GM19468 (cell line): ENCODE data around the gene FRAS1.
"Not testable (repeated sequence)": the region's sequence is repeated elsewhere in the genome, so short reads cannot be mapped to it uniquely, and the experiment has no call there.

ENCODE experiments used
- ATAC-seq: cut with Tn5 transposase; IDR thresholded peaks from one replicate; pipeline ENCODE4 v1.9.1; 2021; ENCODE audit warnings: mild to moderate bottlenecking, moderate library complexity, moderate number of reproducible peaks; ENCODE audit not compliant: unreplicated experiment; ENCODE audit errors: extremely low read depth

FRAS1 gene

DNA sequence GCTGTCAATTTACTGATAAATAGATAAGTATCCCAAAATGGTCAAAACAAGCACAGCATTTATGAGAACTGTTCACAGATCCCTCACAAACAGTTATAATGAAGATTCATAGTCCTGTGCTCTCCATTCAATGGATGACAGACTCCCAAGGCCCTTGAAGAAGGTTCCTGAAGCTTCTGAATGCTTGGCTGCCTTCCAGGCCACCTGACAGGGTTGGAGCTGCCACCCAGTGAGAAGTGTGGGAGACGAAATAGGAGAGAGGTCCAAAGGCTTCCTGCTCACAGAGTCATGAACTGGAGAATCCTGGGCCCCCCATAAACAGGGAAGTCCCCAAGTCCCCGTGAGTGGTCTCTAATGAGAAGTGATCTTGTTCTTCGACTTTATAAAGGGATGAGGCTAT lies 468.4 kb downstream of the FRAS1 start:
- ATAC-seq: no peak

DNA sequence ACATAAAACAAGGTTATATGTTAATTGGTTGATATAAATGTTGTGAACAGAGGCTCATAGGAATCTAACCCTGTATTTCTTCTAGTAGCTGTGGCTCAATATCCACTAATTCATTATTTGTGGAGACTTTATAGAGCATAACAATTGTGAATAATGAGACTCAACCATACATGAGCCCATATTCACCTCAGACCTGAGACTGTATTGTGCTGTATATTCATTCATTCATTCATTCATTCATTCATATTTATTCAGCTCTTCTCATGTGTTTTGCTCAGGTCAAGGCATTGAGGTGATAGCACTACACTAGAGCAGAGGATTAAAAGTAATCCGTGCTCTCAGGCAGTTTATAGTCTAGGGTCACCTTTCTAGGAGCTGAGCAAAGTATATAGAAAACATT lies 470.0 kb downstream of the FRAS1 start:
- no peak for ATAC-seq

- no peak for ATAC-seq
These were observed 470.4 kb downstream of the FRAS1 start for GRCh38 chr4:78527555-78527954.

DNA sequence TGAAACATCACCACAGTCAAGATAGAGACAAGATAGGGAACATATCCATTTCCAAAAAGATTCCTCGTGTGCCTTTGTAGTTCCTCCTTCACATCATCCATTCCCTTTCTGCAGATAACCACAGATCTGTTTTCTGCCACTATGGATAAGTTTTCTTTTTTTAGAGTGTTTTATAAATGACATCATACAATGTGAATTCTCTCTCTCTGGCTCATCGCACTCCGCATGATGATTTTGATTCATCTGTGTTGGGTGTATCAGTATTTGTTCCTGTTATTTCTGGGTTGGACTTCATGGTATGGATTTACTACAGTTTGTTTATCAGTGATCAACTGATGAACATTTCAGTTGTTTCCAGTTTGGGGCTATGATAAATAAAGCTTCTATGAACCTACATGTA lies 471.2 kb downstream of the FRAS1 start:
- no peak for ATAC-seq

- ATAC-seq: no peak
These were observed 472.6 kb downstream of the FRAS1 start for GRCh38 chr4:78529569-78530209.

- ATAC-seq: no peak
These were observed 474.9 kb downstream of the FRAS1 start for GRCh38 chr4:78532046-78532445.

GRCh38 chr4:78533854-78534253 lies 476.7 kb downstream of the FRAS1 start:
- no peak for ATAC-seq

DNA sequence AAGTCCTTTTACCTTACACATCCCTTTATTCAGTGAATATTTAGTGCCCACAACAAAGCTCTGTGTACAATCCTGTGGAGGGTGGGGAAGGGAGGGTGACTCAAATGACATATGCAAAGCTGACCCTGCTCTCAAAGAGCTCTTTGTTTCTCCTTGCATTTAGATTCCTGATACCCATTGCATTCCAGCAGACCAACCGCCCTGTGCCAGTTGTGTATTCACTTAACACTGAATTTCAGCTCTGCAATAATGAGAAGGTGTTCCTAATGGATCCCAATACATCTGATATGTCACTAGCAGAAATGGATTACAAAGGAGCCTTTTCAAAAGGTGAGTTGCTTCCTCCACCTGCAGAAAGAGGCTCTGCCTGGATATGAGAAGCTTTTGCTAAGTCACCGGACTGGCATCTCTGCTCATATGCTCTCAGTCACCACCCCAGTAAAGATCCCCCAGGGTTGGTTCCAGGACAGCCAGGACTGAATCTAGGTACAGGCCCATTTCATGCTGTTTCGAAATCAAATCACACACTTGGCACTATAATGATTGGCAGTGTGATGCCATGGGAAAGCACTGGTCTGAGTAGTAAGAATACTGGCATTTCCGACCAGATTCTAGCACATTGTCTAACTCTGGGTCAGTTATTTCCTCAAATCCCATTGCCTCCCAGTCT lies 477.3 kb downstream of the FRAS1 start:
- no peak for ATAC-seq

DNA sequence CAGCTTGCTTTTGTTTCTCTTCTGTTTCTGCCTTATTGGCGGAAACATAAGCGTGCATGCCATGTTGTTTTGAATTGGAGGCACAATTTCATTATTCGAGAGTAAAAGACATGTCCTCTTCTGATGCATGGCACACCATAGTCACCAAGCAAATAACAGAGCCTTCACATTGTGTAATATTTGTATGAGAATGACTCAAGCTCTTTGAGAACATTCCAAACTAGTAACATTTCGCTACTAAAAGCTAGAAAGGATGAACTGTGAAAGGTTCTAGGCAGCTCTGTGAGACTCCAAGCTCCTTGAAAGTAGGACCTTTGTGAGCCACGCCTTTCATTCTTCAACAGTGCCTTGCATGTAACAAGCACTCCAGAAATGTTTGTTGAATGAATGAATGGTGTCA lies 485.2 kb downstream of the FRAS1 start:
- ATAC-seq: no peak

DNA sequence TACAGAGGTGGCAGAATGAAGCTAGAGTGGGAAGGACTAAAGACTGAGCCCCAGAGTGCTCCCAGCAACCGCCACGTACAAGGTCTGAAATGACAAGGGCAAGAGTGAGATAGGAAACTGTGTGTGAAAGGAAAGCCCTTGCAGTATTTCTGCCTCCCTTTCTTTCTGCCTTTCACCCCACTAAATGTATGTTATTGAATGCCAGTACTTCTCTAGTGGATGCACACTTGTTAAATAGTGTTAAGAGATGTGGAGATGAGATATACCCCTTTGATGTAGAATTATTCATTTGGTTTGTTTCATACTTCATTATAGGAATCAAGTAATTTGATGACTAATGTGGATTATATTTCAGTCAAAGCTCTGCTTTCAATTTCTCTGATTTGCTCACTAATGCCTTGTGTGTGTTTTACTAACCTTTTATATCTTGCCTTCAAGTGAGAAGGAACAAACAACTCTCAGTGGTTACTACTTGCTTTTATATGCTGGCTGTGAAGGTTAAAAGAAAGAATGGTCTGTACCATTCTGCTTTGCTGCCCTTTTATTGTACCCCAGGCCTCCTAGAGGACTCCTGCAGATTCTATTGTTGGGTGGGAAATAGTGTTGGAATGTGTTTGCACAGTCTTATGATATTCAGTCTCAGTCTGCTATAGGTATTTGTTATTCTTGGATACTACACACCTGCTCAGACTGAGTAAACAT lies 486.5 kb downstream of the FRAS1 start:
- ATAC-seq: no peak

DNA sequence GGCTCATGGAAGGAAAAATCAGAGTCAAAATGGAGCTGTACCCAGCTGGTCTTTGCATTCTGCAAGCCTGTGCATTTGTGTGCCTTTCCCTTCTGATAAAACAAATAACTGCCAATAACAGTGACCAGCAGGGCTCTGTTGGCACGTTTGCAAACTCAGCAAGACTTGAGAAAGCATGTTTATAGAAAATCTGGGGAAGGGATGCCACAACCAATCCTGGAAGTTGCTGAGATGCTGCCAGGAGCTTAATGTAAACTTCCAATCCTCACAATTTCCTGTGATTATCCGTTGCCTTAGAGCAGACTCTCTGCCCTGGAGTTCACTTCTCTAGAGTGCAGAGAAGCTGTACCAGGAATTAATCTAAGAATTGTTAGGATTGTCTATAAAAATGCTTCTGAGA lies 487.6 kb downstream of the FRAS1 start:
- no peak for ATAC-seq

DNA sequence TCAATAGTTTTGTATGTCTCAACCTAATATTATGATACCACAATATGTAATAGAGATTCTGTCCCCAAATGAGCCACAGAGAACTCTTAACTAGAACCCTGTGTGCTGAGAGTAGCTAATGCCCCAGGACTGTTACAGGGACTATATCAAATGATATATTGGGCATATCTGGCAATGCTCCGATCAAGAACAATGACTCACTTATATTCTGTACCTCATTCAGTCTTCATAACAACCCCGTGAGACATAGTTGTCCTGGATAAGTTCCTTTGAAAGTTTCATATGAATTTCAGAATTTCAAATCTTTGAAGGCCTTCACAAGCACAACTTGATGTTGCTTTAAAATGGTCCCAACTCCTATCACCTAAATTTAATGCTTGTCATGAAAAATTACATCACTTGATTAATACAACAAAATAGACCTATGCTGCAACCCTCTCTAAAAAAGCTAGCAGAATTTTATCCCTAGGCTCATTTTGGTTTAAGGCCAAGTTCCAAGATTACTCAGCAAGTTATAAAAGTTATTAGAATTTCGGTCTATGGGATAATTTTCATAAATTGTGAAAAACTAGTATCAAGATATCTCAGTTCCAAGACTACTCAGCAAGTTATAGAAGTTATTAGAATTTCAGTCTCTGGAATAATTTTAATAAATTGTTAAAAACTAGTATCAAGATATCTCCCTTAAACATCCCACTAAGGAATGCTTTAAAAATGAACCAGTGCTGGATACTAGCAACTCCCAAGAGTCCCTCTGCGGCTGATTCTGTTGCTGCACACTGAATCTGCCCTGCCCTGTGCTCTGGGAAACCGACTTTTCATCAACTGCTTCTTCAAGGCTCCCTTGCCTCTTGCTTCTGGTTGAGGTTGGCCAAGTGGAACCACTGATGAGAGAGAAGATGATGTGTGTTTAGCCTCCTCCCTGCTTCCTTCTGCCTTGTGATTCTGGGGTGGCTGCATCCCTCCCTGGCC lies 488.4 kb downstream of the FRAS1 start:
- ATAC-seq: no peak

DNA sequence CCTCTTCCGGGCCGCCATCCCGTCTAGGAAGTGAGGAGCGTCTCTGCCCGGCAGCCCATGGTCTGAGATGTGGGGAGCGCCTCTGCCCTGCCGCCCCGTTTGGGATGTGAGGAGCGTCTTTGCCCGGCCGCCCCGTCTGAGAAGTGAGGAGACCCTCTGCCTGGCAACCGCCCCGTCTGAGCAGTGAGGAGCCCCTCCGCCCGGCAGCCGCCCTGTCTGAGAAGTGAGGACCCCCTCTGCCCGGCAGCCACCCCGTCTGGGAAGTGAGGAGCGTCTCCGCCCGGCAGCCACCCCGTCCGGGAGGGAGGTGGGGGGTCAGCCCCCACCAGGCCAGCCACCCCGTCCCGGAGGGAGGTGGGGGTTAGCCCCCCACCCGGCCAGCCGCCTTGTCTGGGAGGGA lies 490.8 kb downstream of the FRAS1 start:
- ATAC-seq: not testable (repeated sequence)

DNA sequence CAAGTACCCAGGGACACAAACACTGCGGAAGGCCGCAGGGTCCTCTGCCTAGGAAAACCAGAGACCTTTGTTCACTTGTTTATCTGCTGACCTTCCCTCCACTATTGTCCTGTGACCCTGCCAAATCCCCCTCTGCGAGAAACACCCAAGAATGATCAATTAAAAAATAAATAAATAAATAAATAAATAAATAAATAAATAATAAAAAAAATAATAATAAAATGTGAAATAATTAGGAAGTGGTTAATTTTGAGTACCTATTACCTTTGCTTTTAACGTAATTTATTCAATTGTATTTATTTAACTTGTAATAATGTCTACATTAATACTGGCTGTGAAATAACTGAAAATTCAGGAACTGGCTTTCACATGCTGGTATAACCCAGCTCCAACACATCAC lies 491.8 kb downstream of the FRAS1 start:
- ATAC-seq: not testable (repeated sequence)

DNA sequence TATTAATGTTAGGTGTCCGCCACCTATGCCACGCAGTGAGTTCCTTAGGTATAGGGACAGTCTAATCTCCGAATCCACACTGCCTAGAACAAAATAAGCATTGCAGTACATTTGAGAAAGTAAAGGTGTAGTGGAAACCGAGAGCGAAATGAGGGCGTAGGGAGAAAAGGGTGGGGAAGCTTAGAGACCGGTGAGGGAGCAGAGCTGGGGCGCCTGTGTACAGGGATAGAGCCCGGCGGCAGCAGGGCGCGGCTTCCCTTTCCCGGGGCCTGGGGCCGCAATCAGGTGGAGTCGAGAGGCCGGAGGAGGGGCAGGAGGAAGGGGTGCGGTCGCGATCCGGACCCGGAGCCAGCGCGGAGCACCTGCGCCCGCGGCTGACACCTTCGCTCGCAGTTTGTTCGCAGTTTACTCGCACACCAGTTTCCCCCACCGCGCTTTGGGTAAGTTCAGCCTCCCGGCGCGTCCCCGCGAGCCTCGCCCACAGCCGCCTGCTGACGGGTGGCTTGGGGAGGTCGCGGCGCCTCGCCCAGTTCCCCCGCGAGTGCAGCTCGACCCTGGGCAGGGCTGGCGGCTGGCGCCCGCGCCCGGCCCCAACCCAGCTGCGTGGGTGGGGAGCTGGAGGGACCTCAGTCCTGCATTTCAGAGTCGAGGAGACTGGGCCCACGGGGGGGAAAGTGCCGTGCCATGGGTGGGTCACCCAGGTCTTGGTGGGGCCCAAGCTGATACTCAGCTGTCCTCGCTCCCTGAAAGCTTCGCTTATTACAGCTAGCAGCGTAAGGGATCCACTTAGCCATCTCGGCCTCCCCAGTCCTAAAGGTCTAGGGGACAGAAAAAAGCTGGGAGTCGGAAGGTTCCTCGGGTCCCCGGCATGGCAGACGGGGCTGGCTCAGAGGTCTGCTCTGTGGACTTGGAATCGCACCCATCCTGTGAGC lies 494.6 kb downstream of the FRAS1 start, which contains the start of gene ANXA3:
ANXA3 (plus strand) TSS at position 351 of the 932 bp plus-strand sequence. CDS start 2,704 bp downstream, outside the sequence.
- ATAC-seq: no peak

GRCh38 chr4:78552389-78553042 lies 495.4 kb downstream of the FRAS1 start:
- ATAC-seq: no peak

- no peak for ATAC-seq
These were observed 495.9 kb downstream of the FRAS1 start for GRCh38 chr4:78553043-78553396.

DNA sequence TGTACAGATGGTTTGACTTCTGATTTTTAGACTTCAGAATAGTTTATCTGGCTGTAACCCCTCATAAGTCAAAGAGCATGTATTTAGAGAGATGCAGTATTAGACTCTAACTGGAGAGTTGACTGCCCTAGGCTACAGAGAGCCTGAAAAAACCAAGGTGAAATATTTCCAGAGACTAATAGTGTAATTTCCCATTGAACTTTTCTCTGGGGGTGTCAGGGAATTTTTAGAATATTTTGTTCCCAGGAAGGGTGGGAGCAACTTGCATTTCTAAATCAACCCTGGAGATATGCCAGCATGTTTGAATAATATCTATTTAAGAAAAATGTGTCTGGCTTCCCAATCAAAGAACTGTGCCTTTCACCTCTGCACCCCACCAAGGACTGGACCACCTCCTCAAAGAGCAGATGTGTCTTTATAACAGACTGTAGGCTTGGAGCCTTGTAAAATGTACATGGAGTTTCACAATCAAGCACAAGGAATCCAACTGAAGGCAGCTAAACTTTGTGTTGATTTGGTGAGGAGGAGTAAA lies 496.5 kb downstream of the FRAS1 start:
- ATAC-seq: no peak

GRCh38 chr4:78556665-78557064 lies 499.5 kb downstream of the FRAS1 start:
- no peak for ATAC-seq
